HG02870 (cell line): ENCODE results near the gene FOXK2.

Source experiments
- ATAC-seq: cut with Tn5 transposase; IDR thresholded peaks from one replicate; pipeline ENCODE4 v1.9.1; 2021; ENCODE audit warnings: mild to moderate bottlenecking, moderate library complexity; ENCODE audit not compliant: unreplicated experiment

Gene FOXK2

DNA sequence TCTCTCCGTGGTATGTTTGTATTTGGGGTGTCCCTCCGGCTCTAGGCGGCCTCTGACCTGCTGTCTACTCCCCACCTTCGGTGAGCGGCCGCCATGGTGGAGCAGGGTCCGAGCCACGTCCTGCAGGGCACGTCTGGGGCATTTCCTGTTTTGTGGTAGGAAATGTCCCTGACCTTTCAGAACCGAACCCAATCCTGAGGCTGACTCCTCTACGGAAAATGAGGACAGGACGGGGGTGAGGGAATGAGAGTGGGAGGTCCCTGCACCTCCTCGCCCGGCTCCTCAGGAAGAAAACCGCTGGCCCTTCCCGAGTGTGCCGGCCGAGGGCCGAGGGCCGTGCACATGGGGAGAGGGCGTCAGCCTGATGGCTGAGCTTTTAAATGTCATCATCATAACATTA is 83.0 kb downstream of the FOXK2 start:
- ATAC-seq, result no peak

- ATAC-seq, result no peak
Observed at GRCh38 chr17:82602986-82603710, 83.6 kb downstream of the FOXK2 start.

GRCh38 chr17:82603981-82604448 is 84.5 kb downstream of the FOXK2 start:
- ATAC-seq, result no peak

DNA sequence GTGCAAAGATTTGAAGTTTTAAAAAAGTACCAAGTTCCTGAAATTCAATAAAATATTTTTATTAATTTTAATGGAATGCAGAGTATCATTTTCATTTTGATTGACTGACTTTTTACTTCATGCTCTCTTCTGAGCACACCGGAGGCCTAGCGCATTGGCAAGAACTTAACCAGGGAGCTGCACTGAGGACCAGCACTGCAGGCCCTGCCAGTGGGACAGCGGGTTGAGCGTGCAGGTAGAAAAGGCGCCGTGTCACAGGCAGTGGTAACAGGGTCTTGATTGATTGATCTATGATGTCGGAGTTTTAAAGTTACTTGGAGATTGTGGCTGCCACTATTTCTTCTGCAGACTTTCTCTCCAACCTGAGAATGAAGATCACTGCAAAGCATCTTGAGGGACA is 85.0 kb downstream of the FOXK2 start:
- ATAC-seq, result no peak

- no peak for ATAC-seq
Observed at GRCh38 chr17:82605939-82606600, 86.5 kb downstream of the FOXK2 start.

DNA sequence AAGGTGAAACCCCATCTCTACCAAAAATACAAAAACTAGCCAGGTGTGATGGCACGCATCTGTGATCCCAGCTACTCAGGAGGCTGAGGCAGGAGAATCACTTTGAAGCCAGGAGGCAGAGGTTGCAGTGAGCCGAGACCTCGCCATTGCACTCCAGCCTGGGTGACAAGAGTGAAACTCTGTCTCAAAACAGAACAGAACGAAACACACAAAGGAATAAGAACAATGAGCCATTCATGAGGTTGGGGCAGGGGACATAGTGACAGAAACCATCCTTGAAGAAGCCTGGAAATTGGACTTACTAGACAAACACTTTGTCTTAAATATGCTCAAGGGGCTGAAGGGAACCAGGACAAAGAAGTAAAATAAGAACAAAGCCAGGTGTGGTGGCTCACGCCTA is 89.3 kb downstream of the FOXK2 start:
- ATAC-seq, result no peak

DNA sequence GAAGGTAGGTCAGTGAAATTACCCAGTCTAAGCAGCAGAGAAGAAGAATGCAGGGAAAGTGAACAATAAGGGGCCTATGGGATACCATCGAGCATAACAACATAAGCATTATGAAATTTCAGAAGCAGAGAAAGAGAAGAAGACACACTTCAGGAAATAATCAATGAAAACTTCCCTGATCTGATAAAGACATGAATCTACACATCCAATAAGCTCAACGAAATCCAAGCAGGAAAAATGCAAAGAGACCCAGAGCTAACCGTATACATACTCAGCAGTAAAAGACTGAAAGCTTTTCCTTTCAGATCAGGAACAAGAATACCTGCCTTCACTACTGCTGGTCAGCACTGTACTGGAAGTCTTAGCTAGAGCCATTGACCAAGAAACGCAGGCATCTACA is 90.1 kb downstream of the FOXK2 start:
- ATAC-seq, result no peak

DNA sequence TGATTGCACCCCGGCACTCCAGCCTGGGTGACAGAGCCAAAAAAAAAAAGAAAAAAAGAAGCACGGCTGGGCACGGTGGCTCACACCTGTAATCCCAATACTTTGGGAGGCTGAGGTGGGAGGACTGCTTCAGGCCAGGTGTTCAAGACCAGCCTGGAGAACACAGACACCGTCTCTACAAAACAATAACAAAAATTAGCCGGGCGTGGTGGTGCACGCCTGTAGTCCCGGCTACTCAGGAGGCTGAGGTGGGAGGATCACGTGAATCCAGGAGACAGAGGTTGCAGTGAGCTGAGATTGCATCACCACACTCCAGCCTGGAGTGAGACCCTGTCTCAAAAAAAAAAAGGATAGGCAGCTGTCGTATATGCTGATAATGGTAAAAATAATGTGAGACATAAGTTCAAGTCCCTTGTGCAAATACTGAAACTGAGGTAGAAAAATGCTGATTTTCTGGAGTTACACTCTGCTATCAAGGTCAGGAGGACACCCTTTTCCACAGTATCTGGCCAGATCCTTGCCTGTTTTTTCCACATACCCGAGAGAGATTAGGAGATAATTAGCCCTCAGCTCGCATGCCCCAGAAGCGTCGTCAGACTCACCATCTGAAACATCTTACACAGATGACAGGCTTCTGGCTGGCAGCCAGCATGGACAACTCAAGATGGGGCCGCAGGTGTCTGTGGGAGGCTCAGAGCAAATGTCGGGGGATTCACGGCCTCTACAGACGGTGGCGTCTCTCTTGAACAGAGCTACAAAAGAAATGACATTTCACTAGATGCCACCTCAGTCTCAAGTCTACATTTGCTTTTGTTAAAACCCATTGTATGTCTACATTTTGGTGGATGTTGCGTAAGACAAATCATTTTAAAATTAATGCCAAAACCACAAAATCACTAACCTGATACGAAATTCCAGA is 91.9 kb downstream of the FOXK2 start:
- ATAC-seq, result no peak

DNA sequence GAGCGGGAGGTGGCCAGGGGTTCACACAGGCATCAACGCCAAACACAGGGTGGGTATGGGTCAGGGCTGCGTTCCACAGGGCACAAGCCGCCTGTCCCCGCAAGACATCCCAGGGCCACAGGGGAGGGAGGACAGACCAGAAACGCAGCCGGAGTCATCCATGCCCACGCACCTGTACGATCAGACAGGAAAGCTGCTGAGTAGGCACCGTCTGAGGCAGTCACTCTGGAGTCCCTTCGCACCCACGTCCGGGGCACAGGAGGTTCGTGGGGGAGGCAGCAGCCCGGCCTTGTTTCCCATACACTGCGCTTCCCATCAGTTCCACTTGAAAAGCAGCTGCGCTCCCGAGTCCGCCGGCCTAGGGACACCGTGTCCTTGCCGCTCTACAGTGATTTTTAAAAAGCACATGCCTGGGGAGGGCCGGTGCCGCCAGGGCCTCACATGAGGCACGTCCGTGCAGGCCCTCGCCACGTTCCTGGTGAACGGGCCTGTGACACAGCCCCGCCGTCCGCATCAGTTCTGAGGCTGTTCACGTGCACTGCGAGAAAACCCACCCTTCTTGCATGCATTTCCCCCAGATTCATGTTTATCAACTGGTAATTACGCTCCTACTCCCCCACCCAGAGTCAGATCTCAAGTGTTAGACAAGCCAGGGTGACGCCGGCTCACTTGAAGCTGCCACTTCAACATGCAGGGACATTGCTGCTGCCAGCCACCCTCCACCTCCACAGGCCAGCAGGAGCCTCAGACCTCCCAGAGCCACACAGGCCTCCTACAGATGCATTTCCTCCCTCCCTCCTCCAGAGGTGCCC is 94.0 kb downstream of the FOXK2 start:
- no peak for ATAC-seq

GRCh38 chr17:82614095-82614631 is 94.6 kb downstream of the FOXK2 start:
- no peak for ATAC-seq

GRCh38 chr17:82615084-82616020 is 95.8 kb downstream of the FOXK2 start:
- ATAC-seq, result no peak

- ATAC-seq, result no peak
Observed at GRCh38 chr17:82616021-82616711, 96.6 kb downstream of the FOXK2 start.

GRCh38 chr17:82619211-82619610 is 99.7 kb downstream of the FOXK2 start:
- no peak for ATAC-seq

- ATAC-seq, result no peak
Observed at GRCh38 chr17:82619641-82620040, 100.1 kb downstream of the FOXK2 start.

DNA sequence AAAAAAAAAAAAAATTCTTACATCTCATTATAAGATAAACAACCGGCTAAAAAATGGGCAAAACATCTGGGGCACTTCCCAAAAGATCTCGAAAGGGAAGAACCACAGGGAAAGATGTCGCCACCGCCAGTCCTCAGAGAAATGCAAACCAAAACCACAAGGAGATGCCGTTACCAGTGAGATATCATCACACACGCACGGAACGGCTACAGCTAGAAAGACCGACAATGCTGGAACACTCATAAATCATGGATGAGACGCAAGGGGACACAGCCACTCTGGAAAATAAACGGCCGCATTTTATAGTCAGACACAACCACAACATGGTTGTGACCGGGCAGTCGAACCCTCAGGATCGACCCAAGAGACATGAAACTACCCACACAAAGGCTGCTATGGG is 104.2 kb downstream of the FOXK2 start:
- no peak for ATAC-seq

DNA sequence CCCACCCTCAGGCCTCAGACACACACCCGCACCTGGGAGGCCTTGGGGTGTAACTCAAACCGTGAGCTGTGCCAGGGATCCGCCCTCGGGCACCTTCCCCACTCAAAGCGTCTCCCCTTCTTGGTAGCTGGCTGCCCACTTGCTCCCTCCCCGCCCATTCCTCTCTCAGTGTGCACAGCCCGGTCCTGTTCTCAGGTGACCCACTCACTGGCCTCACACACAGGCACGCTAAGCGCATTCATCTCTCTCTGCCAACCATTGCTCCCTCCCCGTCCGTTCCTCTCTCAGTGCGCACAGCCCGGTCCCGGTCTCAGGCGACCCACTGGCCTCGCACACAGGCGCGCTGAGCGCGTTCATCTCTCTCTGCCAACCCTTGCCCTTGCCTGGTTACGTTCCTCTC is 107.9 kb downstream of the FOXK2 start:
- ATAC-seq, result no peak

DNA sequence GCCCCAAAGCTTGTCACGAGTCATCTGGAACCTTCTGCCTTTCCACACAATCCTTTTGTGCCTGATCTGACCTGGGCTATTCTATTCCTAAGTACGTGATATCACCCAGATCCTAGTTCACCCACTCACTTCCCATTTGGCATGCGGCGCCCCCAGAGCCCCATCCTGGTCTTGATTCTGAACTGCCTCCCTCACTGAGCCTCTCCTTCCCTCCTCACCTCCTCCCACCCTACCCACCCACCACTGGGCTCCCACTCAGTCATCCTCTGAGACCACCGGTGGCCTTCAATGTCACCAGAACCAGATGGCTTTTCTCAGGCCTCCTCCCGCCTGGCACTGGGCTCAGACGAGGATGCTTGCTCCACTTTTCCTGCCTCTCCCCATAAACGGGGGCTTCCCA is 110.2 kb downstream of the FOXK2 start:
- ATAC-seq, result no peak

DNA sequence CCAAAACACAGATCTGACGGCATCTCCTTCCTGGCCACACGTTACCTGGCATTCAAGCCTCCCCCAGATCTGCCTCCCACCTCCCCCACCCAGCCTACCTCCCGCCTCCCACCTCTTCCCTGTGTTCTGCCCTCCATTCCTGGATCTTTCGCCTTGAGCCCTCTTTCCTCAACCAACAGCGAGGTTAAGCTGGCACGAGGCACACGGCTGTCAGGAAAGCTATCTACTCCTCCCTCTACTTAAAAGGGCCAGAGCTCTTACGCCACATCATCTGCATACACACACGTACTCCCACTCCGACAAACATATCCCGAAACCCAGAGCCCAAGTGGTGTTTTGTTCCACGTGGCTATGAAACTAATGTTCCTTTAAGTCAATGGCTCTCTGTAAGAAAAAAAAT is 110.7 kb downstream of the FOXK2 start:
- ATAC-seq, result no peak

DNA sequence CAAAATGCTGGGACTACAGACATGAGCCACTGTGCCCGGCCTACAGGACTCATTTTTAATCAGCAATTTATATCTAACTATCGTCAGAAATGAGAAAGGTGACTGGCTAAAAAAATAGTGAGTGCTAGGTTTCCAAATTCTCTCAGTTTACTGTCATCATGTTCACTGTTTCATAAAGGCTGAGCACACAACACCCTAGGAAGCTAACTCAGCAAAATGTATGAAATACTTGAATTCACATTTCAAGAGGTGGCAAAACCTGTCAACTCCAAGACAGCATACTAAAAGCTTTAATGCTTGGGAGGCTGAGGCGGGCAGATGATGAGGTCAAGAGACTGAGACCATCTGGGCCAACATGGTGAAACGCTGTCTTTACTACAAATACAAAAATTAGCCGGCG is 112.0 kb downstream of the FOXK2 start:
- no peak for ATAC-seq
